OCI-LY3 (cell line): Measurements from ENCODE around the gene MYL3.

ENCODE experiments used
- H2AFZ ChIP-seq: fragments of 200-600, 300-600 bp; shearing (Covaris generic); 2 replicates; pipeline ENCODE4 v1.6.0; 2014; ENCODE audit warnings: antibody characterized with exemption, low read depth, low read length
- H3K27ac ChIP-seq: fragments of 200-600, 300-600 bp; sonication (generic); 2 replicates; pipeline ENCODE4 v1.5.1; 2014; ENCODE audit warnings: mild to moderate bottlenecking, low read length, moderate library complexity, mixed read lengths
- H3K27me3 ChIP-seq: fragments of 200-600, 300-600 bp; sonication (generic); 2 replicates; pipeline ENCODE4 v1.6.1; 2014; ENCODE audit warnings: low read depth, low read length, mixed read lengths
- H3K36me3 ChIP-seq: fragments of 200-600, 300-600 bp; sonication (generic); replicated peaks from 2 replicates; pipeline ENCODE3; 2014; ENCODE audit warnings: low read depth, low read length, mixed read lengths
- H3K4me1 ChIP-seq: fragments of 300-600, 200-600 bp; sonication (generic); 2 replicates; pipeline ENCODE4 v1.6.1; 2014; ENCODE audit warnings: low read length, mixed read lengths
- H3K4me2 ChIP-seq: fragments of 200-600, 300-600 bp; sonication (generic); 2 replicates; pipeline ENCODE4 v1.6.1; 2014; ENCODE audit warnings: low read length, mixed read lengths
- H3K4me3 ChIP-seq: fragments of 300-600, 200-600 bp; sonication (generic); 2 replicates; pipeline ENCODE4 v1.5.1; 2014; ENCODE audit warnings: antibody characterized with exemption, mild to moderate bottlenecking, low read length, moderate library complexity
- H3K79me2 ChIP-seq: fragments of 300-600, 200-600 bp; shearing (Covaris generic); 2 replicates; pipeline ENCODE4 v1.6.1; 2014; ENCODE audit warnings: mild to moderate bottlenecking, low read length, mixed read lengths
- H3K9ac ChIP-seq: fragments of 300-600, 200-600 bp; shearing (Covaris generic); 2 replicates; pipeline ENCODE4 v1.6.0; 2014; ENCODE audit warnings: mild to moderate bottlenecking, low read length, moderate library complexity
- H3K9me3 ChIP-seq: fragments of 200-600, 300-600 bp; shearing (Covaris generic); 2 replicates; pipeline ENCODE4 v1.6.1; 2014; ENCODE audit warnings: low read length, mixed read lengths; ENCODE audit not compliant: insufficient read depth
- H4K20me1 ChIP-seq: fragments of 200-600, 300-600 bp; sonication (generic); 2 replicates; pipeline ENCODE4 v1.6.1; 2016; ENCODE audit warnings: low read length, mixed read lengths; ENCODE audit not compliant: insufficient read depth
- CTCF ChIP-seq: fragments of 200-600, 300-600 bp; sonication (generic); IDR thresholded peaks from 2 replicates; pipeline ENCODE4 v1.5.1; 2014; ENCODE audit warnings: antibody characterized with exemption, low read length, low read depth
- EZH2phosphoT487 ChIP-seq: fragments of 200-600 bp; shearing (Covaris generic); IDR thresholded peaks from 2 replicates; pipeline ENCODE4 v1.6.1; 2018; ENCODE audit warnings: antibody characterized with exemption, mixed run types, low read depth

The MYL3 gene

GRCh38 chr3:46901061-46901460 lies 37.8 kb upstream of the MYL3 start:
- H3K4me3 ChIP-seq = no peak overlapping the region
- no peaks in the 10 kb centered on the region for H3K36me3 ChIP-seq
- TF ChIP-seq EZH2phosphoT487 (no peak), CTCF (no peak)
- no peak overlapping the region for H3K9ac ChIP-seq
- no peaks in the 10 kb centered on the region for H4K20me1 ChIP-seq
- H3K27ac ChIP-seq = no peak overlapping the region
- H3K79me2 ChIP-seq = no peaks in the 10 kb centered on the region
- no peak overlapping the region for H3K4me2 ChIP-seq
- no peaks in the 10 kb centered on the region for H3K4me1 ChIP-seq
- no peak overlapping the region for H2AFZ ChIP-seq
- peaks cover 2% of the 10 kb centered on the region; the same call in 1 of the 2 replicates for H3K27me3 ChIP-seq
- no peaks in the 10 kb centered on the region for H3K9me3 ChIP-seq

GRCh38 chr3:46900356-46900755 lies 37.1 kb upstream of the MYL3 start:
- H3K9me3 ChIP-seq = no peaks in the 10 kb centered on the region
- H3K4me2 ChIP-seq = no peak overlapping the region
- no peaks in the 10 kb centered on the region for H3K36me3 ChIP-seq
- H3K27me3 ChIP-seq = peaks cover 2% of the 10 kb centered on the region; the same call in 1 of the 2 replicates
- no peak overlapping the region for H3K27ac ChIP-seq
- TF ChIP-seq EZH2phosphoT487 = no peak
- no peak for TF ChIP-seq CTCF
- H3K79me2 ChIP-seq = no peaks in the 10 kb centered on the region
- H3K4me3 ChIP-seq = no peak overlapping the region
- H3K9ac ChIP-seq = no peak overlapping the region
- H4K20me1 ChIP-seq = no peaks in the 10 kb centered on the region
- H3K4me1 ChIP-seq = no peaks in the 10 kb centered on the region
- H2AFZ ChIP-seq = no peak overlapping the region

- Histone ChIP-seq H3K27ac (no peak overlapping the region), H3K4me2 (no peak overlapping the region), H3K79me2 (no peaks in the 10 kb centered on the region), H3K9me3 (no peaks in the 10 kb centered on the region), H2AFZ (no peak overlapping the region), H3K36me3 (no peaks in the 10 kb centered on the region), H3K27me3 (peaks cover 2% of the 10 kb centered on the region; the same call in 1 of the 2 replicates), H3K4me3 (no peak overlapping the region), H3K9ac (no peak overlapping the region), H4K20me1 (no peaks in the 10 kb centered on the region), H3K4me1 (no peaks in the 10 kb centered on the region)
- TF ChIP-seq EZH2phosphoT487 (no peak), CTCF (no peak)
These were observed 36.7 kb upstream of the MYL3 start for GRCh38 chr3:46900007-46900292.

GRCh38 chr3:46899151-46900006 lies 36.1 kb upstream of the MYL3 start:
- H3K9me3 ChIP-seq = no peaks in the 10 kb centered on the region
- no peak overlapping the region for H3K9ac ChIP-seq
- H2AFZ ChIP-seq = no peak overlapping the region
- no peaks in the 10 kb centered on the region for H3K36me3 ChIP-seq
- H3K4me1 ChIP-seq = no peaks in the 10 kb centered on the region
- H3K79me2 ChIP-seq = no peaks in the 10 kb centered on the region
- no peak overlapping the region for H3K4me3 ChIP-seq
- no peaks in the 10 kb centered on the region for H4K20me1 ChIP-seq
- H3K27me3 ChIP-seq = peaks cover 2% of the 10 kb centered on the region; the same call in 1 of the 2 replicates
- no peak for TF ChIP-seq EZH2phosphoT487
- TF ChIP-seq CTCF = no peak
- H3K4me2 ChIP-seq = no peak overlapping the region
- no peak overlapping the region for H3K27ac ChIP-seq
